ENCODE data around the gene CPNE7.

CPNE7 gene

DNA sequence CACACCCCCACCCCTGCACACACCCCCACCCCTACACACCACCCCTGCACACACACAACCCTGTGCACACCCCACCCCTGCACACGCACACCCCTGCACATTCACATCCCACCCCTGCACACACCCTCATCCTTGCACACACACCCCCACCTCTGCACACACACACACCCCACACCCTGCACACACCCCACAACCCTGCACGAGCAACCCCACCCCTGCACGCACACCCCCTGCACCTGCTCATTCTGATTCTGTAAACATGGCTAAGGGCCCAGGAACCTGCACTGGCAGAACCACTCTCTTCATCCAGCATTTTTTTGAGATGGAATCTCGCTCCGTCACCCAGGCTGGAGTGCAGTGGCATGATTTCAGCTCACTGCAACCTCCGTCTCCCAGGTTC, 63.8 kb downstream of the CPNE7 start:
- in situ Hi-C loops (cut with HindIII; ENCODE audit: low pct_ligation_motif_present, low sequenced_read_pairs) = no loop called here
- Histone ChIP-seq H3K27me3 (replicated peaks) (no peaks in the 10 kb centered on the region), H3K4me3 (ENCODE audit: low read depth, low read length) (no peak overlapping the region), H3K36me3 (replicated peaks) (peaks cover under 1% of the 10 kb centered on the region), H3K27ac (no peak overlapping the region)
- TF ChIP-seq, protein P1, sequence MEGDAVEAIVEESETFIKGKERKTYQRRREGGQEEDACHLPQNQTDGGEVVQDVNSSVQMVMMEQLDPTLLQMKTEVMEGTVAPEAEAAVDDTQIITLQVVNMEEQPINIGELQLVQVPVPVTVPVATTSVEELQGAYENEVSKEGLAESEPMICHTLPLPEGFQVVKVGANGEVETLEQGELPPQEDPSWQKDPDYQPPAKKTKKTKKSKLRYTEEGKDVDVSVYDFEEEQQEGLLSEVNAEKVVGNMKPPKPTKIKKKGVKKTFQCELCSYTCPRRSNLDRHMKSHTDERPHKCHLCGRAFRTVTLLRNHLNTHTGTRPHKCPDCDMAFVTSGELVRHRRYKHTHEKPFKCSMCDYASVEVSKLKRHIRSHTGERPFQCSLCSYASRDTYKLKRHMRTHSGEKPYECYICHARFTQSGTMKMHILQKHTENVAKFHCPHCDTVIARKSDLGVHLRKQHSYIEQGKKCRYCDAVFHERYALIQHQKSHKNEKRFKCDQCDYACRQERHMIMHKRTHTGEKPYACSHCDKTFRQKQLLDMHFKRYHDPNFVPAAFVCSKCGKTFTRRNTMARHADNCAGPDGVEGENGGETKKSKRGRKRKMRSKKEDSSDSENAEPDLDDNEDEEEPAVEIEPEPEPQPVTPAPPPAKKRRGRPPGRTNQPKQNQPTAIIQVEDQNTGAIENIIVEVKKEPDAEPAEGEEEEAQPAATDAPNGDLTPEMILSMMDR (IDR thresholded peaks at IDR 0.05; ENCODE audit: low read depth, low read length, missing control alignments) = no peak
- DNase-seq = no peak

DNA sequence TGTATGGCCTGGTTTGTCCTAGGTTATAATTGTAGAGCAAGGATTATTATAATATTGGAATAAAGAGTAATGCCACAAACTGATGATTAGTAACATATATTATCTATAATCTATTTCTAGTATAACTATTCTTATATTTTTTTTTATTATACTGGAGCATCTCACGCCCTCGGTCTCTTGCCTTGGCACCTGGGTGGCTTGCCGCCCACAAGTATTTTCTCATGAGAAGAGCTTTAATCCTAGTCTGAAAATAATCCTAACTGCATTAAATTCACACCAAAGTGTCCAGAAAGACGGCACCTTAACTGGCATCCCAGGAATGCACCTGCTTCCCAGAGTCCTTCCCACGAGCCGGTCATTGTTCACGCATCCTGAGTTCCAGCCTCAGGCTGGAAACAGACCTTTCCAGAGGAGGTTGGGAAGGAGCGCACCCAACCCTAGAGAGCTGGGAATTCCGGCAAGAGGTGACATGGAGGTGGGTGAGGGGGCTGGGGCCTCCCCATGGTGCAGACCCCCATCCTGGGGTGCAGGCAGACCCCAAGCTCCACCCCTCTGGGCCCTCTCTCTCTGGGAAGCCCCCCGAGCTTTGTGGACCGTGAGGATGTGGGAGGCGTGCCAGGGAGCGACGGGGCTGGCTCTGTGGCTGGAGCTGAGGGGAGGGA, 66.0 kb downstream of the CPNE7 start:
- Histone ChIP-seq H3K27ac (no peak overlapping the region), H3K4me3 (ENCODE audit: low read depth, low read length) (no peak overlapping the region), H3K36me3 (replicated peaks) (peaks cover 21% of the 10 kb centered on the region), H3K27me3 (replicated peaks) (no peaks in the 10 kb centered on the region)
- no peak for DNase-seq
- TF ChIP-seq, protein P1 (IDR thresholded peaks at IDR 0.05; ENCODE audit: low read depth, low read length, missing control alignments) = no peak
- in situ Hi-C loops (cut with HindIII; ENCODE audit: low pct_ligation_motif_present, low sequenced_read_pairs) = no loop called here

DNA sequence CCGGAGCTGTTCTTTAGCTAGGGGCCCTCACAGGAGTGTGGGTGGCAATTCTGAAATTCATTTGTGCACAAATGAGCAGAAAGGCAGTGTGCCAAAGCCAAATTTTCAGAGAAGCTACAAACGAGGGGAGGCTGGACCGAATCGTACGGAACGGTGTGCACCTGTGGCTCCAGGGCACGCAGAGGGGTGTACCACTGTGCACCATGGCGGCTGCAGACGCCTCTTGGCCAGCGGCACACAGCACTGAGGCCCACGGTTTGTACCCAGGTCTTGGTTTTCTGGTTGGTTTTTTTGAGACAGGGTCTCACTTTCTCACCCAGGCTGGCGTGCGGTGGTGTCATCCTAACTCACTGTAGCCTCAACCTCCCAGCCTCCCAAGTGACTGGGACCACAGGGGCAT, 67.0 kb downstream of the CPNE7 start:
- H3K36me3 ChIP-seq (replicated peaks) = peaks cover 27% of the 10 kb centered on the region
- in situ Hi-C loops (cut with HindIII; ENCODE audit: low pct_ligation_motif_present, low sequenced_read_pairs) = no loop called here
- TF ChIP-seq, protein P1 (IDR thresholded peaks at IDR 0.05; ENCODE audit: low read depth, low read length, missing control alignments) = no peak
- H3K4me3 ChIP-seq (ENCODE audit: low read depth, low read length) = no peak overlapping the region
- no peak for DNase-seq
- H3K27ac ChIP-seq = no peak overlapping the region
- H3K27me3 ChIP-seq (replicated peaks) = no peaks in the 10 kb centered on the region

DNA sequence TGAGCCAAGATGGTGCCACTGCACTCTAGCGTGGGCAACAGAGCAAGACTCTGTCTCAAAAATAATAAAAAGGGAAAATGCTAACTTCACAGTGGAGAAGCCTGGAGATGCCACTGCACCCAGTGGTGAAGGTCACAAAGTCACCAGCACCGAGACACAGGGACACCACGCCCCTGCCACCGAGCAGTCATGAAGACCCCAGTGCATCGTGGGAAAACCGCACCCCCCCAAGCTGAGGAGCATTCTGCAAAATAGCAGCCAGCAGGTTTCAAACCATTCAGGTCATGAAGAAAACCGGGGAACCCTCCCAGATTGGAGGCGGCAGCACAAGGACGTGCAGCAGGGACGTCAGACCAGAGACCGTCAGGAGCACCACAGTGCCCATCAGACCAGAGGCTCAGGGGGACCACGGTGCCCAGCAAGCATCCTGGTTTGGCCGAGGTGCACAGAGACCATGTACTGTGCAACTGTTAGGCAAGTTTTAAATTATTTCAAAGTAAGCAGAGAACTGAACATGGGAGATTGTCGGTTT, 68.3 kb downstream of the CPNE7 start:
- DNase-seq = no peak
- Histone ChIP-seq H3K36me3 (replicated peaks) (peaks cover 29% of the 10 kb centered on the region), H3K27ac (no peak overlapping the region), H3K4me3 (ENCODE audit: low read depth, low read length) (no peak overlapping the region), H3K27me3 (replicated peaks) (no peaks in the 10 kb centered on the region)
- TF ChIP-seq, protein P1 (IDR thresholded peaks at IDR 0.05; ENCODE audit: low read depth, low read length, missing control alignments) = no peak
- in situ Hi-C loops (cut with HindIII; ENCODE audit: low pct_ligation_motif_present, low sequenced_read_pairs) = no loop called here

DNA sequence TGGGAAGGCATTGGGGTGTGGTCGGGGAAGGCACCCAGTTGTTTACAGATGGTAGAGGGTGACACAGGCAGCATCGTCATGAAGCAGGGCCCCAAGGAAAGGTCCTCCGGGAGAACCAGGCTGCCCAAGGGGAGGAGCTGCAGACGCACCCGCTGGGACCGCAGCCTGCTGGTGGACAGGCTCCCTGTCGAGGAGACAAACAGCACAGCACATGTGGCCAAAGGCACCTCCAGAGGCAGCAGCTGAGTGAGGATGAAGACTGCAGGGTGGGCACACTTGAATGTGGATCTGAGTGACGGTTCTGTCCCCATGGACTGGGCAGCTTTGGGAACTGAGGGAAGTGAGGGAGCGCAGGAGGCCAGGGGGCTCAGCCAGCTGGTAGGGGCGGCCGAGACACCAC, 69.6 kb downstream of the CPNE7 start:
- TF ChIP-seq, protein P1 (IDR thresholded peaks at IDR 0.05; ENCODE audit: low read depth, low read length, missing control alignments) = no peak
- Histone ChIP-seq H3K36me3 (replicated peaks) (peaks cover 34% of the 10 kb centered on the region), H3K27me3 (replicated peaks) (no peaks in the 10 kb centered on the region)

DNA sequence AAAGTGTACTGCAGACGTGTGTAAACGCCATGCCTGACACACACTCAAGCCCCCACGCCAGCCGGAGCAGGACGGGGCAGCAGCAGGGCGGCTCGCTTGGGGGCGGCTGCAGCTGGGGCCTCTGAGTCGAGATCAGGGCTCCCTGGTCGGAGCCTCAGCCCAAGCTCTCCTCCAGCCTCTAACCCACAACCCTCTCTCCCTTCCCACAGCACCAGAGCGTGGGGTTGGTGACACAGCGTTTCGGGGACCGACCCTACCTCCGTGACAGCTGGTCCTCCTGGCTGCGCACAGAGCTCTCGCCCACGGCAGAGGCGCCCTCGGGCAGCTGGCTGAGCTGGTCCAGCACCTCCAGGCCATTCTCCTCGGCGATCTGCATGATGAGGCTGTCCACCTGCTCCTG, 70.7 kb downstream of the CPNE7 start:
- Histone ChIP-seq H3K36me3 (replicated peaks) (peaks cover 44% of the 10 kb centered on the region), H3K27ac (no peak overlapping the region), H3K4me3 (ENCODE audit: low read depth, low read length) (no peak overlapping the region), H3K27me3 (replicated peaks) (no peaks in the 10 kb centered on the region)
- no peak for DNase-seq
- in situ Hi-C loops (cut with HindIII; ENCODE audit: low pct_ligation_motif_present, low sequenced_read_pairs) = no loop called here
- TF ChIP-seq, protein P1 (IDR thresholded peaks at IDR 0.05; ENCODE audit: low read depth, low read length, missing control alignments) = no peak

More for the DNA sequence above, 69.6 kb downstream of the CPNE7 start:
- no peak overlapping the region for H3K27ac ChIP-seq
- in situ Hi-C loops (cut with HindIII; ENCODE audit: low pct_ligation_motif_present, low sequenced_read_pairs) = no loop called here
- no peak overlapping the region for H3K4me3 ChIP-seq (ENCODE audit: low read depth, low read length)
- no peak for DNase-seq

Data from brain microvascular endothelial cell (primary cell).